LNCaP clone FGC (cell line): ENCODE measurements around the gene SPATA31C1.

Experiments used
- DNase-seq: peaks from one replicate; pipeline ENCODE4 v3.0.0-alpha.2; 2011; ENCODE audit warnings: low read depth
- H3K4me3 ChIP-seq: 2 replicates; pipeline ENCODE4 v1.5.1; 2011; ENCODE audit warnings: mild to moderate bottlenecking, low read depth, low read length, control low read depth
- CTCF ChIP-seq: IDR thresholded peaks from 2 replicates; pipeline ENCODE4 v1.5.1; 2012; ENCODE audit warnings: mild to moderate bottlenecking; ENCODE audit not compliant: control insufficient read depth, insufficient read depth; ENCODE audit errors: extremely low read depth

SPATA31C1 gene

DNA sequence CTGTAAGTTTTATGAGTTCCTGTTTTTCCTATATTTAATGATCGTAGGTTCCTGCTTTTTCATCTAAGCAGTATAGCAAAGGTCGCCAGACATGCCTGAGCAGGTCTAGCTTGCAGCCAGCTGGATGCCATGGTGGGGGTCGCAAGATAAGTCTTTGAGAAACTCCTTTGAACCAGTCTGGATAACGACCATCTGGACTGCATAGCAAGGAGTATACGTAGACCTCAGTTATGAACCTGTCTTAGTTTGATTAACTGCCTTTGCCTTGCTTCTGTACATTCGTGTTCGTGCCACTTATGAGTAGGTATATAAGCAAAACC is 43.5 kb upstream of the SPATA31C1 start:
- TF ChIP-seq CTCF, result no peak
- DNase-seq, result no peak

GRCh38 chr9:87875060-87875459 is 42.7 kb upstream of the SPATA31C1 start:
- no peak for DNase-seq
- TF ChIP-seq CTCF, result no peak
- no peak overlapping the region for H3K4me3 ChIP-seq

More for the DNA sequence above, 43.5 kb upstream of the SPATA31C1 start:
- H3K4me3 ChIP-seq, result no peak overlapping the region

GRCh38 chr9:87875831-87876545 is 41.8 kb upstream of the SPATA31C1 start:
- no peak overlapping the region for H3K4me3 ChIP-seq

DNA sequence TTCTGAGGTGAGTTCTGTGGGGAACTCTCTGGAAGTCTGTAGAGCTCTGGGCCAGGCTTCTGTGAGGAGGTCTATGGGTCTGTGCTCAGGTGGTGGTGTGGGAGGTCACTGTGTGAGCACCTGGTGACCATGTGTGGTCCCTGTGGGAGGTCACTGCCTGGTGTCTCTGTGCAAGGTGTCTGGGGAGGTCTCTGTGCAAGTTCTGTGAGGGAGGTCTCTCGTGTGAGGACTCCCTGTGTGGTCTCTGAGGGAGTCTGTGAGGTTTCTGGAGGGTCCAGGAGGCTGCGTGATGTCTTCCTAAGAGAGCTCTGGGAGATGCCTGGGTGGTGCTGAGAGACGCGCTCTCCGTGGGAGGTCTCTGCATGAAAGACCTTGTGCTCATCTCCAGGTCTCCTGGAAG is 41.1 kb upstream of the SPATA31C1 start:
- no peak overlapping the region for H3K4me3 ChIP-seq
- DNase-seq, result no peak
- no peak for TF ChIP-seq CTCF

More at GRCh38 chr9:87875831-87876545, 41.8 kb upstream of the SPATA31C1 start:
- no peak for TF ChIP-seq CTCF
- no peak for DNase-seq

DNA sequence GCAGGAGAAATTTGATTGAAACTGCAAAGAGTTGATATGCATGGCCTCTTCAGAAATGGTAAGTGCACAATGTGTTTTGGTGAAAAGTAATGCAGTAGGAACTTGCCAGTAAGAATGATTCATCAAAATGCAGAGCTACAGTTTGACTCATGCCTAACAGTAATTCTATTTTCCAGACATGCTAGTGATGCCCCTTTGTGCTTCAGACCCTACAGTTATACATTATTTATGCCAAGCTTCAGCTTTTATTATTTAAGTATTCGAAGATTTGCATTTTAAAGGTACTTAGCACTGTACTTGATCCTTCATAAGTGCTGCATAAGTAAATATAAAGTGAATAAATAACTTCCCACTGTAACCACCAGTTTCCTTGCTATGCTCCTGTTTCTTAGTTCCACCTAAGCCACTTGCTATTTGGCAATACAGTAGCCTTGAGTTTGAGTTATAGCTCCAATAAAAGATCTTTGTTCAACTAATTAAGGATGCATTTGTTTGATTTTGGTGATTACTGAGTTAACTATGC is 38.7 kb upstream of the SPATA31C1 start:
- TF ChIP-seq CTCF, result no peak
- no peak for DNase-seq
- H3K4me3 ChIP-seq, result no peak overlapping the region

DNA sequence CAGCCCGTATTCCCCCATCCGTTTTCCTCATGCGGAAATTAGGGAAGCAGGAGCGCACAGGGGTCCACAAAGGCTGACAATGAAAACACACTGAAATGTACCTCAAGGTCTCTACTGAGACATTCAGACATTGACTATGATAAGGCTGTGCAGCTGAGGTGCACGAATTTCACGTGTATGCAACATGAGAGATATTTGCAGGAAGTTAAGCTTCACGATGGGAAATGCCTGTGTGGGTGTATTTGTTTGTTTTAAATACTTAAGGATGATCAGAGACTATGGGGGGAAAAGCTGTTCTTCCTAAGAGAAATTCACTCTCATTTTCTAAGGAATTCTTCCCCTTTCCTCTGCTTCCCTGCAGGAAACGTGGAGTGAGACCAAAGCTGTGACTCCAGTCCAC is 37.6 kb upstream of the SPATA31C1 start:
- no peak for TF ChIP-seq CTCF
- no peak overlapping the region for H3K4me3 ChIP-seq
- DNase-seq, result no peak

DNA sequence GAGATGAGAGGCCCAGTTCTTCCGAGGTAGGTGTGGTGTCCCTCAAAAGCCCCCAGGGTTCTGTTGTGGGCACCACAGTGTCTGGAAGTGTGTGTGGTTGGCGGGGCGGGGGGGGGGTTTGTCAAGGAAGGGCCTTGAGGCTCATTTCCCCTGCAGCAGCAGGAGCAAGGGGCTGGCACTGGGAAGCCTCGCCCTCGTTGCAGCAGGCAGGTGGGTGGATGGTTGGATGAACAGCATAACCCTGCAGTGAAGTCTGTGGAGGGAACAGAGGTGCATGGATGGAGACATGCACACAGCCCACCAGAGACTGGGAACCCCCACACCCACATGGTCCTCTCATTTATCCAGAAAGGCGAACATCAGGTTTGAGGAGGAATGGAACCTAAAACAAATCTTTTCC is 37.1 kb upstream of the SPATA31C1 start:
- no peak for TF ChIP-seq CTCF
- no peak for DNase-seq
- H3K4me3 ChIP-seq, result no peak overlapping the region
